Stimulated activated CD8-positive, alpha-beta memory T cell treated with anti-CD3 and anti-CD28 coated beads, Interleukin-2, amount 100 ng/mL, for 48 hours (primary cell): ENCODE data around the gene ZNF175.

ENCODE experiments used
- DNase-seq, 2 donors: peaks; one replicate each; pipeline ENCODE4 v3.0.0-alpha.2; 2020; ENCODE audit warnings: low read depth in 2 of 2

ZNF175 gene

DNA sequence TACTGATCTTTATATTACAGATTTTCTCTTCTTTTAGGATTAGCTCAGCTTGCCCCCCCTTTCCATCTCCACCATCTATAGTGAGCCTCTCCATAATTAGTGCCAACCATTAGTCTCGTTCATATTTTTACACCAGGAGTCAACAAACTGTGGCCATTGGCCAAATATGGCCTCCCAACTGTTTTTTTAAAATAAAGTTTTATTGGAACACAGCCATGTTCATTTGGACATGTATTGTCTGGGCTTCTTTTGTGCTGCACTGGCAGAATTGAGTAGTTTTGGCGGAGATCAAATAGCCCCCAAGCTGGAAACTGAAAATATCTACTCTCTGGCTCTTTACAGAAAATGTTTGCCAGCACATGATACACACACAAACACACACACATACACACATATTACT, 18.4 kb downstream of the ZNF175 start:
- DNase-seq: no peak

DNA sequence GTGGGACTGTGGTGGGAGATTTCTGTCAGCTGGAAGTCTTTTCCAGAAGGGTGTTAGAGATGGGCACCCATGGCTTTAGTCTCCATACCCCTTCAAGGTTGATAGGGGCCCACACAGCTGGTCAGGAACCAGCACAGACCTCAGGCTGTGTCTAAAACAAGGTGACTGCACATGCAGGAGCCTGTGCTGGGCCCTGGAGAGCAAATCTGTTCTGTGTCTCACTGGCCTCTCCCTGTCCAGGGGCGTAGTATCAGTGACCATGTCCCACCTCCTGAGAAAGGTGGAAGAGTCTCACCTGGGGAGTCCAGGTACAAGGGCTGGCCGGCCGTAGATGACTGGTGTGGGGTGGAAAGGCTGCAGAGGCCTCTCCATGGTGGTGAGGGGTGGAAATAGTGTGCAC, 19.4 kb downstream of the ZNF175 start:
- no peak for DNase-seq

DNA sequence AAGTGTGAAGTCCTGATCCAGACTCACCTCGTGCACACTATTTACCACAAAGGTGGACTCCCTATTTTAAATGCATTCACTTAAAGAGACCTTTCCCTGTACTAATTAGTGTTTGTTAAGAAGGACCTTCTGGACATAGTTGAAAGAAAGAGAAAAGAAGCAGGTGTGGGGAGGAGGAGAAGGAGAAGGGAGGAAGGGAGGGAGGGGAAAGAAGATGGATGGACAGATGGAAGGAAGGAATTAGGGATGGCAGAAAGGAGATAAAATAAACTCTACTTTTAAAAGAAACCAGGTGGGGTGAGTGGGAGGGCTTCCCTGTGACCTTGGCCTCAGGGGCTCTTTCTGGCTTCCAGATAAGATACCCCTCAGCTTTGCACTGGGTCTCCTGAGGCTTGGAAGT, 21.4 kb downstream of the ZNF175 start:
- DNase-seq: no peak

DNA sequence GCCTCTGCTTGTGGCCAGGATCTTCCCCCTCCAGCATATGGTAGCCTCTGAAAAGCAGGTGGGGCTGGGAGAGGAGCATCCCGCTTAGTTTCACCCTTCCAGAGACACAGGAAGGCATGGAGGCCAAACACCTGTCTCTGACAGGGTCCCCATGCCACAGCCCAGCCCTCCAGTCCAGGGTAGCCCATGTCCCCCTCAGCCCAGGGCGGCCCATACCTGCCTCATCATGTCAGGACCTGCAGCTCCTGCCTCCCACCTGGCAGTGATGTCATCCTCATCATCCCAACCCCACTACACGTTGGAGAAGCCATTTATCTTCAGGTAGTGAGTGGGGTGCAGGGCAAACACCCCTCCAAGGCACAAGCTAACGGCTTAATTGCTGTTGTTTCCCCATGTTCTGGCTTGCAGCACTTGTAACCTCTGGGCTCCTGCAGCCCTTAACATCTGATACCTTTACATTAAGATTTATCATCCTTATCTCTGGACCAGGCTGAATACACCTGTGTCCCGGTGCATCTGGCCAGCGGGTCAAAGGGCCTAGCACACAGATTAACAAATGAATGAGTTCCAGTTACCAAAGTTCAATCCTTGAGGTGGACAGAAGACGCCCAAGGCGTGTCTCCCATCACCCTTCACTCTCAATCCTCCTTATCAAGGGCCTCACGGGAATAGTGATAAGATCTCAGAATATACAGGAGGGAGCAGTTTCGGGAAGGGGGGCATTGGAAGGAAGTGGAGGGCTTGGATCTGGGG, 22.2 kb downstream of the ZNF175 start:
- no peak for DNase-seq

DNA sequence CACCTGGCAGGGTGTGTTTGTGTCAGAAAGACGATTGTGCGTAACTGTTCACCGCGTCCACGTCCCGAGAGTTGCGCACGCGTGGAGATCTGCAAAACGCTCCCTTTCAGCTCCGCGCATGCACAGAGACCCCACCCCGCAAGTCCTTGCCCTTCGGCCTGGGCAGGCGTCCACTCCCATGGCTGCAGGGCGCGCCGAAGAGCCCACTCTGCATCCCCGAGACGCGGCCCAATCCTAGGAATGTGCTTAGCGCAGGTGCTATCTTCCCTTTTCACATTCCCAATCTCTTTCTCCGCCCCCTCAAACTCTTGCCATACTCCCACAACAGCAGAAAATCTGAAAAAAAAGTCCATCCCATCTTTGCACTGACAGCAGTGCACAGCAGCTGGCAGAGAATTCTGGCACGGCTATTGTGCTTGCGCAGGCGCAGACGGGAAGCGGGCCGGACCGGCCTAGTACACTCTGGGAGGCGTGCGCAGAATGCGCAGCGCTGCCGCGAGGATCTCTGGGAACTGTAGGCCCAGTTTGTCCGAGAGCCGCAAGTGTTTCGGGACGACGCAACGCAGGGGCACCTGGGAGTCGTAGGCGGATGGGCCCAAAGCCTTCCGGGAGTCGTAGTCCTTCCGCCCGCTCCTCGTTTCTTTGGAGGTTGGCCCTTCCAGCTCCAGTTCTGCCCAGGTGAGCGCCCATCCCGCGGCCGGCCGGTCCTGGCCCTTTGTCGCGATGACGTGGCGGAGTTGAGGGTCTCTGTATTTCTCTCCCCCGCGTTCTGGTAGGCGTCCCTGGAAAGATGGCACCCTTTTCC, 23.1 kb downstream of the ZNF175 start:
- peak; percentile 94 to 95 for DNase-seq

DNA sequence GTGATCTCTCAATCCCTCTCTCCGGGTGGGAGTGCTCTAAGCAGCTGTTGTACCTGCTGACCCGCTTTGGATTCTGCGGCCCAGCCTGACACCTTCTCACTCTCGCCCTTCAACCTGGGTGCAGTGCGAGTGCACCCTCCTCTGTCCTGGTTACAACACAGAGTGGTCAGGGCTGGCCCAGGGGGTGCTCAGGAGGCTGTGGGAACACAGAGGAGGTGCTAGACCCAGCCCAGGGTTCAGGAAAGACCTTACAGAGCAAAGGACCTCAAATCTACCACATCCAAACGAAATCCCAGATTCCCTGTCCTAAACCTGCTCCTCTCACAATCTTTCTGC, 23.7 kb downstream of the ZNF175 start:
- no peak for DNase-seq

DNA sequence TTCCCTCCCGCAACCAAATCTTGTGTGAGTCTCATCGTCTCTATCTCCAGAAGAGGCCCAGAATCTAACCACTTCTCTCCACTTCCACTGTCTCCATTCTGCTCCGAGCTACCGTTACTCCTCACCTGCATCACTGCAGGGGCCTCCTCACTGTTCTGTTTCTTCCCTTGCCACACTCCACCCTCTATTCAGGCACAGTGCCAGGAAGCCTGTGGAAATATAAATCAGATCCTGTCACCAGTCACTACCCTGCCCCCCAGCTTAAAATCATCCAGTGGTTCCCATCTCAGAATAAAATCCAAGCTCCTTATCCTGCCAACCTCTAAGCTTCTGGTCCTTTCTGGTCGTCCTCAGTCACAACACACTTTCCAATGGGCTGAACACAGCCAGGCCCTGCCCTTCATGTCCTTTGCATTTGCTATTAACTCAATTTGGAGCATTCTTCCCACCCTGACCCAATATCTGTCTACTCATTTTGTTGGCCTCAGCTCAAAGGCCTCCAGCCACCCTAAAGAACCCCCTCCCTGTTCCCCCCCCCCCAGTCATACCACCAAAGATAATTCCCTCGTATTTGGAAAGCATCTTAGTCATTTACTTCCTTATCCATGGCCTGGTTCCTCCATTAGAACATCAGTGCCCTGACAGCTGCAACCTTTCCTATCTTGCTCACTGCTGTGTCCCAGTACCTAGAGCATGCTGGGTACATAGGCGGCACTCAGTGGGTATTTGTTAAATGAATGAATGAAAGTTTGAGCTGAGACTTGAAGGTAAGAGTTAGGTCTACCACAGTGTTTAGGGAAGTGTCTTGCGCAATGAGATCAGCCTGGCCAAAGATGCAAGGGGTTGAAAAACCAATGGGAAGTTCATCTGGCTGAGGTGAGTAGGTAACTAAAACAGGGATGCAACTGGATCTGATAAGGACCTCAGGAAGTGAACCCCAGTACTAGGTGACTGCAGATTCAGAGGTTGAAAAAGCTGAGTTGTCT, 24.4 kb downstream of the ZNF175 start:
- no peak for DNase-seq

DNA sequence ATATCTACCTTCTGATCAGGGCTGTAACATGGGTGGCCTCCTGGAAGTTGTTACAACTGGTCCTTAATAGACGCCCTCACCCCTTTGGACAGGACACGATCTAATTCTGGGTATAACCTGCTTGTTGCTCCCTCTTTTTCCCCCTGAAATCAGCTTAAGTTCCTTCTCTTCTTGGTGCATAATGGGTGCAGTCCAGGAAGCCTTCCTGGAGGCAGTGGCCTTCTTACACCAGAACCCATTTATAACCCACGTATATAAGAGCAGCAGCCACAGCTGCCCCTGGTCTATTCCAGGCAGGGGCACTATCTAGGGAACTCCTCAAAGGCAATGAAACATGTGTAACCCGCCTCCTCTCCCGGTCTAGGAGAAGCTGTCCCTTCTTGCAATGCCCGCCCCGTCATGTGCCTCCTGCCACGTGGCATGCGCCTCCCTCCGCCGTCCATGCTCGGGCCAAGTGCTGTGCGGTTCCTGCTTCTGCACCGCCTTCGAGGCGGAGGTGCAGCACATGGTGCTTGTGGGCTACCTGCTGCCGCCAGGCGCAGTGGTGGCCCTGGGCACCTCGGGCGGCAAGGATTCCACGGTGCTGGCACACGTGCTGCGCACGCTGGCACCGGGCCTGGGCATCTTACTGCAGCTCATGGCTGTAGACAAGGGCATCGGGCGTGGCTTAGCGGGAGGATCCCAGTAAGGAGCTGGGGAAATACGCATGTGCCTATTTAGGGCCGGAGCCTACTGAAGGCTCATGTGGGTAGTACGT, 27.3 kb downstream of the ZNF175 start:
- no peak for DNase-seq

DNA sequence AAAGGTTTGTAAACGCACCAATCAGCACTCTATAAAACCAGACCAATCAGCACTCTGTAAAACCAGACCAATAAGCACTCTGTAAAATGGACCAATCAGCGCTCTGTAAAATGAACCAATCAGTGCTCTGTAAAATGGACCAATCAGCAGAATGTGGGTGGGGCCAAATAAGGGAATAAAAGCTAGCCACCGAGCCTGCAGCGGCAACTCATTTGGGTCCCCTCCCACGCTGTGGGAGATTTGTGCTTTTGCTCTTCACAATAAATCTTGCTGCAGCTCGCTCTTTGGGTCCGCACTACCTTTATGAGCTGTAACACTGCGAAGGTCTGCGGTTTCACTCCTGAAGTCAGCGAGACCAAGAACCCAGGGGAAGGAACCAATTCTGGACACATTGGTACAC, 28.0 kb downstream of the ZNF175 start:
- DNase-seq: no peak

DNA sequence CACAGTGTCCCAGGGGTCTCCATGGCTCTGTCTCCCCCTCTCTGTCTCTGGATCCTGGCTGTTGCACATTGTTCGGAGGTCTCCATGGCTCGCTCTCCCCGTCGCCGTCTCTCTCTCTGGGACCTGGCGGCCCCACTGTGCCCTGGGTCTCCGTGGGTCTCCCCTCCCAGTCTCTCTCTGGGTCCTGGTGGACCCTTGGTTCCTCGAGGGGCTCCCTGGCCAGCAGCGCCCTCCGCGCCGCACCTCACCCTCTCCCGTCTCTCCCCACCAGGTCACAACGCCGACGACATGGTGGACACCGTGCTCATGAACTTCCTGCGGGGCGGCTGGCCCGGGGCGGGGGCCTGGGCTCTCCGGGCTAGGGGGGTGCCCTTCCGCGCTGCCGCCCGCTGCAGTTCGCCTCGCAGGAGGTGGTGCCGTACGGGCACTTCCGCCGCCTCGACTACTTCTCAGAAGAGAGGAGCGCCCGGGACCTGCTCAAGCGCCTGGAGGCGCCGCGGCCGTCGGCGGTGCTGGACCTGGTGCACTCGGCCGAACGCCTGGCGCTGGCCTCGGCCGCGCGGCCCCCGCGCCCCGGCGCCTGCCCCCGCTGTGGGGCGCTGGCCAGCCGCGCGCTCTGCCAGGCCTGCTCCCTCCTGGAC, 30.0 kb downstream of the ZNF175 start:
- no peak for DNase-seq

DNA sequence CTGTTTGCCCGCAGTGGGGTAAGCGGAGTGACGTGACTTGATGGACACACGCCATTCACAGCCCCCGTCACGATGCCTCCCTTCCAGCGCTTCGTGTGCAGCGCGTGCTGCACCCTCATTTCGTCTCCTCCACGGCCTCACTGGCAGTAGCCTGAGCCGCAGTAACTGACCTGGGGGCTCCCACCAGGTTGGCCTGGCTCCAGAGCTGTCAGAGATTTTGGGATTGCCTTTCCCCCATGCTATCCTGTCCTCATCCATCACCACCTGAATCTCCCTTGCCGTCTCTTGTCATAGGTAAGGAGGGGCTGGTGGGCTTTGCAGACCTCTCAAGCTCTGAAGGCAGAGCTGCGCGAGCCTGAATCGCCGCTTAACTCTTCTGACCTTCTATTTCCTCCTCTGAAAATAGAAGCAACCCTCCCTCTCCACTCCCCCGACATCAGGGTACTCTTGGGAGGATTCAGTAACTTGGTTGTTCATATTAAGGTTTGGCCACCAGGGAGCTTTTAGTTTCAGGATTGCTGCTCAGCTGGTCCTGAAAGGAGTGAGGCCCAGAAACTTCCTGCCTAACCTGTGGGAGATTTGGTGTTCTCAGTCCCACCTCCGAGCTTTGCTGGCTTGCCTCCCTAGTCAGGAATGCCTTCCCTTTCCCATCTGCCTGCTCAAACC, 31.2 kb downstream of the ZNF175 start:
- no peak for DNase-seq

DNA sequence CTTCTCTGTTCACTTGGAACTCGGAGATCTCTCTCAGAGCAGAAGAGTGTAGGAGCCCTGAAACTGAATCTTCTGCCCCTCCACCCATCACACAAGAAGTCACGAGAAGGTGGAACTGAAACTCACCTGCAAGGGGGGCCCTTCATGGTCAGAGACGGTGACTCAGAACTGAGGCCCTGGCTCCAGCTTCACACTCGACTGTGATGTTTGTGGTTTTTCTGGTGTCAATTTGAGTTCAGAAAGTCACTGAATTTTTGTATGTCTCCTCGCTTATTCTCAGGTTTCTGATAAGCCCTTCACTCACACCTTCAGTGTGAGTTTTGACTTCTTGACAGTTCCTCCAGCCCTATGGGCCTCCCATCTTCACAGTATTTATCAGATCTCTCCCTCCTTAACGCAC, 36.0 kb downstream of the ZNF175 start:
- peak in 1 of 2 donors; percentile 38 for DNase-seq

DNA sequence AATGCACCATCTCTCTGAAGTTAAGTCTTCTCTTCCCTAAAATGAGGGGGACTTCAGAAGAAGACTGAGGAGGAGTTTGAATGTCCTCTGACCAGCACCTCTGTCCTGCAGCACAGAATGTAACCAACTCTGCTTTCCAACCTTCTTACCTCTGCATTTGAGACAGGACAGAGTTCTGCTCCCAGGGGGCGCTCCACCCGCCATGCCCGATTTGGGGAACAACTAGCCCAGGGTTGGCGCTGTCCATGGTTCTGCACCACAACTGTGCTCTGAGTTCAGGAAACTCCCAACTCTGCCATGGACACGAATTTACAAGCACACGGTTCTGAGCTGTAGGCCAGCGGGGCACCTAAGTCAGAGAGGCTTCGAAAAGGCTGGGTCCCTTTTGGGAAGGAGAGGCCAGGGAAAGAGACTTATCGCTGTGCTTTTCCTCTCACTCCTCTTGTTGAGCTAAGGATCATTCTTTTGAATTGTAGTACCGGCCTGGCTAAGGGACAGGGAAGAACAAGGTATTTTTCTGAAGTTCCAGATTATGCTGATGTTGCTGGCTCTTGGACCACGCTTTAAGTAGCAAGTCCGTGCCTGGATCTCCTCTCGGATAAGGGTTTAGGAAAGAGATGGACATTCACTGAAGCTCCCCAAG, 37.0 kb downstream of the ZNF175 start:
- peak; percentile 56 to 70 for DNase-seq

DNA sequence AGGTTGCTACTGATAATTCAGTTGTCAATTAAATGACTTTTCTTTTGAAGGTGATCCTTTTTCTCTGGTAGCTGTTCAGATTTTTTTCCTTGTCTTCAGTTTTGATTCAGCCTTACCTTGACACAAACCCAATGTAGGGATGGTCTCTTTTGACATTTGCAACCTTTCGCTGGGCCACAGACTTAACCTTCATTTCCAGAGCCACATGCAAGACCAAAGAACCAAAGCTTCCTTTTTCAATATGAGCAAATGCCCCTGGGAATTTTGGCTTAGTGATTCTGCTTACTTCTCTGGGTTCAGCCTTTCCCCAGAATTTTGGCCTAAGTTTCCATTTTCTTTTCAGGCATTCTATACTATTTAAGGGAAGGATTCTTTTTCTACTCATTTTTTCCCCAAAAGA, 39.5 kb downstream of the ZNF175 start:
- DNase-seq: no peak

DNA sequence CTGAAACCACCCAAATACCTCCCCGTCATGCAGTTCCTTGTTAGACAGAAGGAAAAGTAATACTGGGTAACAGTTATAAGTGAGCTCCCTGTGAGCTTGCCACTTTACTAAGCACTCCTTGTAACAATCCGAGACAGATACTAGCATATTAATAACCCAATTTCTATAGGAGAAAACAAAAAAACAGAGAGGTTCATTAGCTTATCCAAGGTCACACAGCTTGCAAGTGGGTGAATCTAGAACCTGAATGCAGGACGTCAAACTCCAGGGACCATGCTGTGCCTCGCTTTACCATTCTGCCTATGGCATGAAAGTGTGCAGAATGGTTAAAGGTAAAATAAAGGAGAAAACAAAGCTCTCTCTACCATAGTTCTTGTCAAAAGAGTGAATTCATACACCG, 43.7 kb downstream of the ZNF175 start:
- no peak for DNase-seq

DNA sequence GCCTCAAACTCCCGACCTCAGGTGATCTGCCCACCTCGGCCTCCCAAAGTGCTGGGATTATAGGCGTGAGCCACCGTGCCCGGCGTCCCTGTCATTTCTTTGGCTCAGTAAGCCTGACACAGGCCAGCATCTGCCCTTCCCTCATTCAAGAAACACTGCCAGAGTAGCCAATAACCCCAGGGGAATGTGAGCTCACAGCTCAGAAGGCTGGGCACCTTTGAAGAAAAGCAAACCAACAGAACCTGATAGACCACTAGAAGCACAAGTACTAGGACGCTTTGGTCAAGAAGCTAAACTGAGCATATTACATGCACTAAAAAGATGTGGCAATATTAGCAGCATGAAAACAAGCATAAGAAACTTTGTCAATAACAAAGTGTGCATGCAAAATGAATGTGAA, 44.9 kb downstream of the ZNF175 start:
- DNase-seq: no peak

DNA sequence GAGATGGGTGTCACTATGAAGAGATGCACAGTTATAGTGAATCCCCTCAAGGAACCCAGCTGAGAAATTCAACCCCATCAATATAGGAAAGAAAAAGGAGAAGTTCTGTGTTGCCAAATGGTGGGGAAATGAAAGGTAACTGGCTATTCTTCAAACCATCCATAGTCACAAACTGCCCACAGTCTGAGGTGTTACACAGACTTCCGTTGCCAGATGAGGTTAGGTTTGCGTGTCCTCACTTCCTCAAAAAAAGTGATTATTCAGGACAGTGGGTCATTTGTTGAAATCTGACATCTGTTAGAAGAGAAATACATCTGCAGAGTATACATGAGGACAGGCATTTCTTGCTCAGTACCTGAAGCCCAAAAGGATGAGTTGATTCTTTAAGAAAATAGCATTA, 50.1 kb downstream of the ZNF175 start:
- DNase-seq: no peak

DNA sequence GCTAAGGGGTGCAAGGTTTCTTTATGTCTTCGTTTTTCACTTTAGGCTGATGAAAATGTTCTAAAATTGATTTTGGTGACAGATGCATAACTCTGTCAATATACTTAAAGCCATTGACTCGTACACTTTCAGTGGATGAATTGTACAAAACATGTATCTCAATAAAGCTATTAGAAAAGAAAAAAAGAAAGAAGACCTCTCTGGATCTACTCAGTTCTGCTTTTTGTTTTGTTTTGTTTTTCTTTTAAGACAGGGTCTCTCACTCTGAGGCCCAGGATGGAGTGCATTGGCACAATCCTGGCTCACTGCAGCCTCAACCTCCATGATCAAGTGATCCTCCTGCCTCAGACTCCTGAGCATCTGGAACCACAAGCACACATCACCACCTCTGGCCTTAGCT, 55.6 kb downstream of the ZNF175 start:
- no peak for DNase-seq

DNA sequence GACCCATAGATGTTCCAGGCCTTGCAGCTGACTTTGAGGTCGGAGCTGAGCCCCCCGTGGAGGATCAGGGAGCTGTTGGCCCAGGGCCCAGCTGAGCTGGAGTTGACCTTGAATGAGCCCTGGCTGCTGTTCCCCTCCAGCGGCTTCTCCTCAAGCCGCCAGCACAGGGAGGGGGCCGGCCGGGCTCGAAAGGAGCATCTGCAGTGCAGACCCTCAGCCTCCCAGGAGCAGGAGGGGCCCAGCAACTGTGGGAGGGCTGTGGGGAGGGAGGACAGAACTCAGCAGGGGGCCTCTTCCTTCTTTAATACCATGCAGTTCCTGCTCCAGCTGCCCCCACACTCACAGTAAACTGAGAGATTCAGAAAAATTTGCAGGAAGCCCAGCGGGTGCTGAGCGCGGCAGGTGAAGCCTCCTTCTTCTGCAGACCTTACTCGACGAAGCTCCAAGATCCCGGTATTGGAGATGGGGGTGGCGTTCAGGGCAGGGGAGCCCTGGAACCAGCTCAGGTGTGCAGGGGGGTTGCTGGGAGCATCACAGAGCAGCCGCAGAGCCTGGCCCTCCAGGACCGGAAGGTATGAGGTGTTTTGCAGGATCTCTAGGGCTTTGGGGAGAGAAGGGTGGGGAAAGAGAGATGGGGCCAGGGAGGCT, 56.5 kb downstream of the ZNF175 start:
- DNase-seq: no peak
